HG02763 (cell line): ENCODE data around the gene PTPRD.

Experiments
- ATAC-seq: cut with Tn5 transposase; IDR thresholded peaks from one replicate; pipeline ENCODE4 v1.9.1; 2021; ENCODE audit warnings: mild to moderate bottlenecking, moderate library complexity; ENCODE audit not compliant: unreplicated experiment

PTPRD gene

DNA sequence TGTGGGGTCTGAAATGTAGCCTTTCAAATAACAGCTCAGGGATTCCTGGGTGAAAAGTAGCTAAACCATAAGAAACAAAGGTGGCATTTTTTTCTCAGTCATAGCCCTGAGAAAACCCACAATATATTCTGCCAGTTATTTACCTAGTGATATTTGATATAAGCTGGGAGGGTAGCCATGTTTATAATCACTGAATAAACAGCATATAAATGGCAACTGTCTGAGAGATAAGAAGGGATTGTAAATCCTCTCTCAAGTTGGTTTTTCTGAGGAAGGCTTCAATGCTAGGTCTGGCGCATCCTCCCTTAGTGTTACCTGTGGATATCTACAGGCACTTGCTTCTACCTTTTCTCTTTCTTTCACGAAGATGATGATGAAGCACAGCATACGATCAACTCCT lies 1732.7 kb downstream of the PTPRD start:
- ATAC-seq: no peak

DNA sequence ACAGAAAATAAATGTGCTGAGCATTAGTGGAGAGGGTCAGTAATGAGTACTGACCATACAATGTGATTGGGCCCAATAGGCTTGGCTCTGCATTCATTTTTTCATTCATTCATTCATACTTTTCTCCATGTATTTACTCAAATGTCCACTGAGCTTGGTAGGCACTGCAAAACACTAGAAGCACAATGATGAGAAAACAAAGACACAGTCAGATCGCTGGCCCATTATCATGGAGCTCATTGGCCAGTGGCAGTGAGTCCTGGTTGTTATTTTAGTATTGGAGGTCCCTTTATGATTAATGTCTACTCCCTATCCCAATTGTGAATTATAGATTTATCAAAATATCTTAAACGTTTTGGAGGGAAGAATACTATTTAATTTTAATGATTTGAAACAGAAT lies 1733.5 kb downstream of the PTPRD start:
- ATAC-seq: no peak

DNA sequence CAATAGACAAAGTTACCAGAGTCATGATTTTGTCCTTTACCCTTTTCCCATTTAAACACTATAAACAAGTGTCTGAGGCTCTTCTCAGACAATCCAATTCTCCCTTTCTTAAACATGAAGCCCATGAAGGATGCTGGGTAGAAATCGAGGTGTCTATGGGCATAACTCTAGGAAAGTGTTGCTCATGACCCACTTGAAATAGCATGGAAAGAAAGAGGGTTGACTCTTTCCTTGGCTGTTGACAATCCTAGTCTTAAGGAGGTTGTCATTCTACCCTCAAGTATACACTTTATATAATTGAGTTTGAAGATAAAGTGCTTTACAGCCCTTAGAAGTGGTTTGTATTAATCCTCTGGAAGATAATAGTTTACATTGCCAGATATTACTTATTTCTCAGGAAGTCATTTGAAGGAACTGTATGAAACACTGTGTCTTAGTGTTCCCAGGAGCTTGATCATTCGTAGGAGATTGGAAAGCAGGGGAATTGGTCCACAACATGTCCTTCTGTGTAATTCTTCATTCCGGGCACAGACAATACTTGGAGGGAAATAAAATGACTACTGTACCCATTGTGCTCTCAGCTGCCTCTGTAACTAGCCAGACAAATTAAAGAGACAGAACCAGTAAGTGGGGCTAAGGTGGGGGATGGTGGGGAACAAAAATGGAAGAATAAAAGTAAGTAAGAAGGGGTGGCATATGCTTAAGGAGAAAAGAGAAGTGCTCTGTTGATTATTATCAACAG lies 1734.9 kb downstream of the PTPRD start:
- ATAC-seq: no peak

DNA sequence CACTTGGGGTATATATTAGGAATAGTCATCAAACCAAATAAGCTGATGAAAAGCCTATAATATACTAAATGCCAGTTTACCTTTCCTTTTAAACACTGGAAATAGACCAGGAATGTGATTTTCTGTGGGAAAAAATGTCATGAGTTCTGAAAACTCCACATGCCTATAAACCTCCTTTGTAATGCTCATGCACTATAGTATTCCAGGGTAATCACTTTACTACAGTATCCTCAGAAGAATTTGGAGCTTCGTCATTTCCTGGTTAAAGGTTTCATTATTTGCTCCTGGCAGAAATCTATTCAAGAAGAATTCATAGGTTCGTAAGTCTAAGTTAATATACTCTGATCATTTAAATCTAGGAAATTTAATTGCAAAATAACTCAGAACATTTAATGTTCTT lies 1736.5 kb downstream of the PTPRD start:
- ATAC-seq: no peak

DNA sequence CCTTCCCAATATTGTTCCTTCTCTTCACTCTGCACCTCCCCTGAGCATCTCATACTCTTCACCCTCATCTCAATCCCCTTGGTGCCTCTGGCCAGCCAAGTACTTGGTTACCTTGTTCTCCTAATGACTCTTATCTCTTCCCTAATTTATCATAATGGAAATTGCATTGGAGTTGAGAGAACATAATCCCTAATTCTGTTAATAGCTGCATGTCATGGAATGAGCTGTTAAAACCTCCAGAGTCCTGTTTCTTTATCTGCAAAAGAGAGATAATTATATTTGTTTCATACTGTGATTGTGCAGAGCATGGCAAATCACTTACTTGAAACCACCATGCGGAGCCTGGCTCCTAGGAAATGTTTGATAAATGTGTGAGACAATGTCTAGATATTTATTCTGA lies 1738.3 kb downstream of the PTPRD start:
- no peak for ATAC-seq

DNA sequence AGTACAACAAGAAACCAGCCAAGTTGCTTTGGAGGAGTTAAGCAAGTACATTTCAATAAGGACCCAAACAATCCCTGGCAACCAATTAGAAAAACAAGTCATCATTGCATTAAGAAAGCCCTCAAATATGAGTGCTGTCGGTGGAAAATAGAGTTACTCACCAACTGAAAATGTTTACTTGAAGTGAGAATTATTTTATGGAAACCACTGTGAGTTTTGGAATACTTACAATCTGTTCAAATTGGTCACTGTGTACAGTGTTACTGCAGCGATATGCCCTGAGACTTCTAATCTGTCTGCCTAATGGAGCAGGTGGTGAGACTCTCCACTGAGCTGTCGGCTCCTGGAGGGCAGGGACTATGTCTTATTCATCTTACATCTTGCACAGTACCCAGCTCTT lies 1740.0 kb downstream of the PTPRD start:
- no peak for ATAC-seq

DNA sequence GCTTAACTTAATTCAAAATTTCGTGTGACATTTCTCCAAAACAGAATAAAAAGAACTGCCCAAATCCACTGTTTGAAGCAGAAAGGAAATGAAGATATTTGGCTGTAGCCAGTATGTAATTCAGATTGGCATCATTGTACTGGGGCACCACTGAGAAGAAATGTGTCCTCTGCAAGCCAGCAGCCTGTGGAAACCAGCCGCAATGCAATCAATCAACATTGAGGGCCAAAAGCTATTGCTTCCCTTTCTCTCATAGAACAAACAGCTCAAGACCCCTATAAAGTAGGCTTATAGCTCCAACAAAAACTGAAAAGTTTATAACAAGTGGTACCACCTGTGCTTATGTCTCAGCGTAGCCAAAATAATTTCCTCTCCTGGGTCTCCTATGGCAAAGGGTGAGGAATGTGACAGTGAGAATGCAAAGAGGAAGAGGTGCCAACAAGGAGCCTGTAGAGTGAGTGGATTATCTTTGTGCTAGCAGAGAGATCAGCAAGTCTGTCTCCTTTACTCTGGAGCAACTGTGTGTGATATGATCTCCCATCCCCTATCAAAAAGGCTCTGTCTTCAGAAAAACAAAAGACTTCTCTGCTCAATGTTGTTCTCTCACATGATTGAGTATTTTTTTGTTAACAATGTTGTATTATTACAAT lies 1740.9 kb downstream of the PTPRD start:
- ATAC-seq: no peak

DNA sequence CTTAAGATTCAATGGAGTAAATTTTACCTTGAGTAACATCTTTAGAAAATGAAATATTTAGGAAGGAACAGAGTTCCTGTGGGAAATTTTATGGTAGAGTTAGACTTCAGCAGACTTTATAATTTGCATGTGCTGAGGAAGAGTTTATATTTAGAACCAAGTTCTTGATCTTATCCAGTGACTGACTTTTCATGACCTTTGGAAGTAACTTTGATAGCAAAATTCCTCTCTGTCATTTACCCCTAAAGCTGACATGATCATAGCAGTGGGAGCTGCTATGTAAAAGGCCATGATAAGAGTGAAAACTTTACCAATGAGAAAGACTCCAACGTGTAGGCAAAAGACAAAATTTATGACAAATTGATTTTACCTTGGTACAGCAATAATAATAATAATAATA lies 1741.4 kb downstream of the PTPRD start:
- no peak for ATAC-seq

DNA sequence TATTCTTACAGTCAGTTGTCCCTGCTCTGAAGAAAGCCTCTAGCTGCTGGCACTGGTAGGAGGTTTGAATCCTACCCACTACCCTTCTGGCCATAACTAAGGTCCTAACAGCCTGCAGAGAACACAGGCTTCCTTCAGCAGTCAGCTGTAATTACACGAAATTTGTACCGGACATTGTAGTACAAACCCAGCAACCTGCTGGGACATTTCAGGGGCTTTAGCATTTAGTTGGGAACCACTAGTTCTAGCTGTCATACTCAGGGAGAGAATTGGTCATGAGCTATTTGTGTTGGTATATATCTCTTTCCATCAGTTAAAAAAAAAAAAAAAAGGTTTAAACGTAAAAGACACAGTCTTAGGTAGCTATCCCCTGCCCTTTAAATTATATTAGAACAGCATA lies 1743.0 kb downstream of the PTPRD start:
- ATAC-seq: no peak

DNA sequence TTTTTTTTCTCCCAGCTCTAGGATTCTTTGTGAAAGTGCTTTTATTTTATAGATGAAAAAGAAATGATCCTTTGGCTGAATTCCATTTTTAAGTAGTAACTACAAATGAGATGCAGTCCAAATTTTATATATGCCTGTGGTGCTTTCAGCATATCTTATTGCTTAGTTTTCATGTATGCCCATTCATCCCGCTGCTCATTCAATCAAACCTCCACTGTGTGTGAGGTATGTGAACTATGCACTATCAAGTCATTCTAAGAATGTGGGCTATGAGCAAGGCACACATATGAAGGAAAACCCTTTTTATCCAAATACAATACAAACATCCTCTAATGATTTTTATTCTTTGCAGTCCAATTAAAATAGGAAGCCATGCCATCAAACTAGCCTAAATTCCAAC lies 1744.2 kb downstream of the PTPRD start:
- no peak for ATAC-seq

DNA sequence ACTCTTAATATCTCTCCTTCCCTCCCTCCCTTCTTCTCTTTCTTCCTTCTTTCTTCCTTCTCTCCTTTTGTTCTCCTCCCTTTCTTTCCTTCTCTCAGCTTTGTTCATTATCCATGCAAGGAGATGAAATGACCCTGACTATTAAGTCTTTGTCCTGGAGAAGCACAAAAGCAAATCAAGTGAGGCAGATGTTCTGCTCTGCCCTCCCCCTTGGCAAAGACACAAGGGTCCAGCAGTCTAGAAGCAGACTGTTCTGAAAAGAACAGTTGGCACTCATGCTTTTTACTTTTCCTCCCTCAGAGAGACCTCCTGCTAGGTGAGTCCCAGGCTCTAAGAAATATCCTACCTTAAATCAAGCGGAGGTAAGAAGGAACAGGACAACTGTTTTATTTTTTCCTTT lies 1745.7 kb downstream of the PTPRD start:
- no peak for ATAC-seq

DNA sequence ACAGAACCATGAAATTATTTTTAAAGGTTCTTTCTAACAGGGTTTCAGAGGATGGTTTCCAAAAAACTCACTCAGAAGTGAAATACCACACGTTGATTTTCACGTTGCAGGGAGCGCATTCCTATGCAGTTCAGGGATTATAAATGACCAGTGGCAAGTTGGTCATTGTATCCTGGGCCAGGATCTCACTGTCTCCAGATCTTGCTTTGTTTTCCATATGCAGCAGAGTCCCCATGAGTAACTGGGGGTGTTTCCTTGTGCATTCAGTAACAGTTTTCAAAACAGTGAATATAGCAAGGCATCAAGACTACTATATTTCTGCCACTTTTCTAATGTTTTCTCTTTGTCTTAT lies 1748.3 kb downstream of the PTPRD start:
- no peak for ATAC-seq

DNA sequence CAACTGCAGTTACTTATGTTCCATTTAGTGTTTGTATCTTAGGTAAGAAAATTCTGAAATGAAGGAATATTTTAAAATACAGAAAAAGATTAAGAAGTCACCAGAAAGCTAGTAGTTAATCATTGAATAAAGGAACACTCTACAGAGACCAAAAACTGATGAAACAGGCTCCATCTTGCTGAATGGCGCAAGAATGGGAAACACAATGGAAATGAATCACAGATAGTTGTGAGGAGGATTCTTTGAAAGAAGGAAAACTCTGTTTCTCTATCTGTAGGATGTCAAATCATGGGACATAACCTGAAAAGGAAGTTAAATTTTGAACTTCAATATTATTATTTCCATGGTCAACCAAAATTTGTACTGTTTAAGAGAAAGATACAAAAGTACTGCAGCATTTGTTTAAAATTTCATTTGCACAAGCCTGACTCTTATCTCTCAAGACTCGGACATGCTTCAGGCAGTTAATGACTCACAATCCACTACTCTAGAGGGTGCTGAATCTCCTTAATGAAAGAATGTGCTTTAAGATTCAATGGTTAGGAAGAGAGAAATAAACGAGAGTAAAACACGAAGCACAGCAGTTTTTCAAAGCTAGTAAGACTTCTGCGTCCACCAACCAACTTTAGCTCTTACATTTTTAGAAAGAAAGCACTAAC lies 1748.8 kb downstream of the PTPRD start:
- ATAC-seq: no peak

DNA sequence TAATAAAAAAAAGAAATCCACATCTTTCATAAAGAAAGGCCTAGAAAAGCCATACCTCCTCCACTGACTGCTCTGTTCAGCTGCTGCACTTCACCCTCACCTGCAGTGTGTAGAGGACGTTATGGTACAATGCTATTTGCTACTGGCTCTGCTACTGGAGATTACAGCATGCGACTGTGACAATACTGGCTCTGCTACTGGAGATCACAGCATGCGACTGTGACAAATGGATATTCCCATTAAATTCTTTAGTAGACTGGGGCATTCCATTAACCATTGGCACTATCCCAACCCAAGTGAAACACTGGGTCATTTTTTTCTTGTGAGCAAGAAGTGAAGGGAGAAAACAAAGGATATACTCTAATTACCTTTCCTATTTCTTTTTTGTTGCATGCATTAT lies 1749.7 kb downstream of the PTPRD start:
- ATAC-seq: no peak

DNA sequence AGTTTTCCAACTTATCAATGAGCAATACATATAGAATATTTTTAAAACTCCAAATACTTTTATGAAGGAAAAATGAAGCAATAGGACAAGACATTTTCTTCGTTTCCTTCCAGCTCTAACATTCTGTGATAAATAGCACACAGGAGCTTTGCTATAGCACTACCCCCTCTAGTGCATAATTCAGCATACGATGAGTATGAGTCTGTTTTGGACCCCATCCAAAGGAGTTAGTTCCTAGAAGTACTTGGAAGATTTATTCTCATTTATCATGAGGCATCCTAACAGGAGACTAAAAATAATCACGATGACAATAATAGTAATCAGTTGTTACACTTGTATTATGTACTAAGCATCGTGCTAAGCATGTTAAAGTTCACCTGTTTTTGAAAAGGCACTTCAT lies 1751.9 kb downstream of the PTPRD start:
- ATAC-seq: no peak

DNA sequence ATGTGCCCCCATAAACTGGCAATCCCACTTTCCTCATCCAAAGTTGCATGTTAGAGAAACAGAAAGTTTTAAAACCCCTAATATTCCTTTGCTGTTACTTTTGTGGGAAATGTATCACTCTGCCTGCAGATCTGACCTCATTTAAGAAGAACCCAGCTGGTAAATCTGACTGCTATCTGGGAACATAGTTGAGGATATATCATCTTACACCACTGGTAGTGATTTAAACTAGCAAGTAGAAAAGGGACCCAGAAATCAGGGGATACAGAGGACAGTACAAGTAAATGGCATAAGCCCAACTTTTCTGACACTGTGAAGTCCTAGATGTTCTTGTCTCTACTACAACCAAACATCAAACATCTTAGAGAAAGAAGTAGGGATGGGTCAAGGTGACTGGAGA lies 1752.7 kb downstream of the PTPRD start:
- ATAC-seq: no peak

DNA sequence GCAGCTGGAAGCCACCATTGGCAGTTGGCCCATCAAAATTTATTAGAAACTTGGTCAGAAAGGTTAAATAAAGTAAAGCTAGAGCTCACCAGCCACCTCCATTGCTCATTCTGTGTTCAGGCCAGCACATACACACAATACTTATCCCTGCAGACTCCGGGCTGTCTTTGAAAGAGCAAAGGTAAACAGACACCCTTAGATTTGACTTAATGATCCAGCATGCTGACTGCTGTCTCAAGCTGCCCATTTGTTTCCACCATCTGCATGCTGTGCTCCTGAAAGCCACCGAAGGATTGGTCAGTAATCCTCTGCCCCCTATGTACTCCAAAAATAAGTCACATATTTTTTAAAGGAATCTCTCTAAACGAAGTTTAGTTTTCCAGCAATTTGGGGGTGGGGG lies 1753.4 kb downstream of the PTPRD start:
- no peak for ATAC-seq

DNA sequence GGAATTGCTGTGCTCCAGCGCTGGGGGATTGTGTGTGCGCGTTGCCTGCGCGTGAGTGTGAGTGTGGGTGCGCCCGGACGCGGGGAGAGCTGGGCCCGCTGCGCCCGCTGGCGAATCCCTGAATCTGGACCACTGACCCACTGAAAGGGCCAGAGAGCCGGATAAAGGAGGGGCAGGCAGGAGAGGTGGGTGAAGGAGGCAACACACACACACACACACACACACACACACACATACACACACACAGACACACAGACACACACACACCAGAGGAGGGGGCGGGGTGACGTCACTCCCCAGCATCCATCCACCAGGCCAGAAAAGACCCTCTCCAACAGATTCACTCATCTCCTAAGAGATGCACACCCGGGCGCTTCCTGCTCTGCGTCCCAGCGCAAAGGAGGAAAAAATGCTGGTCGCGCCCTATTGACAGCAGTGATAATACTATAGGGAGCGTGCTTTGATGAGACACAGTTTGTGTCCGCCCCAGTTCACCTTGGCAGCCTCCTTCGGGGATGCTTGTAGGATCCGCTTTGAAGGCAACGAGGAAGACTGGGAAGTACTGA lies 1754.1 kb downstream of the PTPRD start:
- no peak for ATAC-seq

DNA sequence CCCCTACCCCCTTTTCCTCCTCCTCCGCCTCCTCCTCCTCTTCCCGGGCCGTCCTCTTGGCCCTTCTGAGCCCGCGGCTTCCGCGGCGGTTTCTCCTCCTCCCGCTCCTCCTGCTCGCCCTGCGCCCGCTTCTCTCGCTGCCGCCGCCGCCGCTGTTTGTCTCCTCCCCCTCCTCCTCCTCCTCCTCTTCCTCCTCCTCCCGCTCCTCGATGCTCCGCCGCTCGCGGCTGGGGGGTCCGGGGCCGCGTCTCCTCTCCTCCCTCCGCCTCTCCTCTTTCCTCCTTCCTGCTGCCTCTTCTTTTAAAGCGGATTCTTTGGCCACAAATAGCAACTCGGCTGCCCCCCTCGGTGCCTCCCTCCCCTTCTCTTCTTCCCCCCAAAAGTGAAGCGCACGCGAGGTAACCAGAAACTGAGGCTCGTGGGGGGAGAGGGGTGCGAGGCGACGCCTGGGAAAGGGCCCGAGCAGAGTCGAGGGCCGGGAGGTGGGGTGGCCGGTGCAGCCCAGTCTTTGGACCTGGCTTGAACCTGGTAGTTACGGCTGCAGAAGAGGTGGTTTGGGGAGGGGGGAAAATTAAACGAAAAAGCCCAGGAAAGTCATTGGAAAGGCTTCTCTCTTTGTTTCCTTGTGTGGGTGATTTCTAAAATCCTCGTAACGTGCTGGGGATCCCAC lies 1754.7 kb downstream of the PTPRD start:
- no peak for ATAC-seq

DNA sequence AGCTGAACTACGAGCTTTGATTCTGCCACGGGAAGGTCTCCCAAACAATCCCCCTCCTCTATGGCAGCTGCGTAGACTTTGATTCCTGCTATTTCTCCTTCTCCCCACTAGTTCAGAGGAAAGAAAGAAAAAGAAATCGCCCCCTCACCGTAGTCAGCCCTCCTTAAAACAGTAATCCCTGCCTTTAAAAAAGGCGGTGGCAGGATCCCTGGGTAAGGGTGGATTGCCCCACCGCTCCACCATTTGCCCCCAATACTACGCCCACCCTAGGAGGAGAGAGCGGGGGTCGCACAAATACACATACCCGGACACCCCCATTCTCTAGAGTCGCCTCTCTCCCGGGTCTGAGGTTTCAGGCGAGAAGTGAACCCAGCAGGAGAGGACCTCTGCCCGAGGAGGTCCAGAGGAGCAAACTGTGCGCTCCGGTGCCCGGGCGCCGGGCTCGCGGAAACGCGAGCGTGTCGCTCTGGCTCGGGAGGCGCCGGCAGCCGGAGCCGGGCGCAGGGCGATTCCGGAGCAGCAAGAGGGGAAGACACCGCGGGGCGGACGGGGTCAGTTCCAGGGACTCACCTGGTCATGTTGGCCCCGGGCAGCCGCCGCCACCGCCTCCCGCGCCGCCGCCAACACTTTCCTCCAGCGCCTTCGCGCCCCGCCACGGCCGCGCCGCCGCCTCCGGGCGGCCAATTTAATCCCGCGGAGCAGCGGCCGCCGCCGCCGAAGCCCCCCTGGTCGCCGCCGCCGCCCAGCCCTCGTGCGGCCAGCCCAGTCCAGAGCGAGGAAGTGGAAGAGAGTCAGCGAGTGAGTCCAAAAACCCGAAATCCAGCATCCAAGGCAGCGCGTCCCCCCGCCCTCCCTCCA lies 1755.5 kb downstream of the PTPRD start:
- ATAC-seq: no peak
